HUES48 (cell line): Measurements from ENCODE around the gene ZCCHC10.

ENCODE experiments used
- H3K27ac ChIP-seq: one replicate; pipeline ENCODE4 v1.7.0; 2013; ENCODE audit warnings: low read depth, low read length, inconsistent platforms
- H3K27me3 ChIP-seq: 2 replicates; pipeline ENCODE4 v1.6.1; 2013; ENCODE audit warnings: mild to moderate bottlenecking, low read length; ENCODE audit not compliant: control insufficient read depth, insufficient read depth
- H3K36me3 ChIP-seq: 2 replicates; pipeline ENCODE4 v1.6.1; 2013; ENCODE audit warnings: low read length; ENCODE audit not compliant: control insufficient read depth, insufficient read depth
- H3K4me1 ChIP-seq: 2 replicates; pipeline ENCODE4 v1.6.1; 2013; ENCODE audit warnings: mild to moderate bottlenecking, low read length; ENCODE audit not compliant: control insufficient read depth, insufficient read depth
- H3K4me3 ChIP-seq: 2 replicates; pipeline ENCODE4 v1.5.1; 2013; ENCODE audit warnings: mild to moderate bottlenecking, low read depth, low read length
- H3K9ac ChIP-seq: 2 replicates; pipeline ENCODE4 v1.6.1; 2013; ENCODE audit warnings: mild to moderate bottlenecking, low read depth, low read length, moderate library complexity
- H3K9me3 ChIP-seq: 2 replicates; pipeline ENCODE4 v1.6.1; 2013; ENCODE audit warnings: low read length; ENCODE audit not compliant: control insufficient read depth, insufficient read depth

Gene ZCCHC10

DNA sequence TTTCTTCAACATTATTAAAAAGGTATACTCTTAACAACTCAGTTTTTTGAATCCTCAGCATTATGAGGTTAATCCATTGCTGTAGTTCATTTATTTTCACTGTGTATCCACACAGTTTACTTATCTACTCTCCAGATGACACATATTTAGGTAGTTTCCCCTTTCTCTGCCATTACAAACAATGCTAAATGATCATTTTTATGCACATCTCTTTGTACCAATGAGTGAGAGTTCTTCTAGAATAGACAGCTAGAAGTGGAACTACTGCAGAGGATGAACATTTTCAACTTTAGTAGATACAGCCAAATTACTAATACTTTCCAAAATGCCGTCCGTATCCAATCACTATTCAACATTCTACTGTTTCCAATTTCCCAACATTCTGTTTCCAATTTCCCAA, 74.5 kb downstream of the ZCCHC10 start:
- H3K36me3 ChIP-seq = peaks cover 16% of the 10 kb centered on the region

GRCh38 chr5:132949136-132949535, 77.2 kb downstream of the ZCCHC10 start:
- H3K4me1 ChIP-seq = 0 out of 2 replicates have a peak, but pooled peaks cover 3% of the 10 kb centered on the region
- no peak overlapping the region for H3K4me3 ChIP-seq
- H3K27ac ChIP-seq = no peak overlapping the region
- H3K9me3 ChIP-seq = no peaks in the 10 kb centered on the region
- no peaks in the 10 kb centered on the region for H3K27me3 ChIP-seq
- peaks cover 8% of the 10 kb centered on the region for H3K36me3 ChIP-seq
- H3K9ac ChIP-seq = no peak overlapping the region

More for the DNA sequence above, 74.5 kb downstream of the ZCCHC10 start:
- H3K27ac ChIP-seq = no peak overlapping the region
- no peaks in the 10 kb centered on the region for H3K27me3 ChIP-seq
- H3K4me3 ChIP-seq = no peak overlapping the region
- H3K9ac ChIP-seq = no peak overlapping the region
- 0 out of 2 replicates have a peak, but pooled peaks cover 3% of the 10 kb centered on the region for H3K4me1 ChIP-seq
- no peaks in the 10 kb centered on the region for H3K9me3 ChIP-seq

GRCh38 chr5:132947671-132948070, 78.7 kb downstream of the ZCCHC10 start:
- Histone ChIP-seq H3K36me3 (peaks cover 6% of the 10 kb centered on the region), H3K4me1 (0 out of 2 replicates have a peak, but pooled peaks cover 3% of the 10 kb centered on the region), H3K4me3 (no peak overlapping the region), H3K27ac (no peak overlapping the region), H3K27me3 (no peaks in the 10 kb centered on the region), H3K9me3 (no peaks in the 10 kb centered on the region), H3K9ac (no peak overlapping the region)
